Measurements from ENCODE around the gene DCAF15. TPM values are rescaled to one million over a fixed set of nuclear protein-coding genes. Genes with fewer than 3 reads are reported as not detected.
A peak's percentile ranks its signal among the peaks of the same experiment; 100 is the strongest.

The DCAF15 gene
- total RNA-seq, 1 donor from 2014 or later: 56.6 TPM

GRCh38 chr19:14006085-14006765 lies 53.9 kb downstream of the DCAF15 start, which contains the start of gene RFX1:
Gene RFX1, minus strand, starts transcription at chr19:14006320. Its CDS starts 12,477 bp downstream, at chr19:13993843.
- Mint-ChIP-seq H3K27me3 (ENCODE audit: low read depth) (no peaks in the 10 kb centered on the region), H3K4me1 (peaks cover 14% of the 10 kb centered on the region), H3K36me3 (no peaks in the 10 kb centered on the region), H3K27ac (peak within 1 kb of the TSS; percentile 99), H3K9me3 (no peaks in the 10 kb centered on the region), H3K4me3 (peak within 1 kb of the TSS; percentile 97)
- DNase-seq (ENCODE audit: low spot score in 2 of 2, unreplicated experiment in 2 of 2): peak; percentile 99 to 100
- no peak for TF ChIP-seq CTCF (IDR thresholded peaks at IDR 0.05; ENCODE audit: unreplicated experiment)

- DNase-seq (ENCODE audit: low spot score in 2 of 2, unreplicated experiment in 2 of 2): peak; percentile 84 to 93
- Mint-ChIP-seq H3K27me3 (ENCODE audit: low read depth) (no peaks in the 10 kb centered on the region), H3K9me3 (no peaks in the 10 kb centered on the region), H3K4me3 (peak overlapping the region; percentile 97), H3K27ac (peak overlapping the region; percentile 99), H3K4me1 (peaks cover 14% of the 10 kb centered on the region), H3K36me3 (no peaks in the 10 kb centered on the region)
- TF ChIP-seq CTCF (IDR thresholded peaks at IDR 0.05; ENCODE audit: unreplicated experiment): no peak
These were observed 54.7 kb downstream of the DCAF15 start for GRCh38 chr19:14006766-14007562.

Other genes starting within 250 kb of the DCAF15 start
- 27.6 to 29.0 TPM (median 28.7 TPM) in 3 replicates for gene MRI1, start 188.0 kb upstream of the DCAF15 start, total RNA-seq
- 68.9 to 79.1 TPM (median 74.9 TPM) in 3 replicates for gene C19orf53, start 178.1 kb upstream of the DCAF15 start, total RNA-seq
- 21.5 to 23.6 TPM (median 22.7 TPM) in 3 replicates for gene ZSWIM4, start 157.1 kb upstream of the DCAF15 start, total RNA-seq
- 4.9 to 8.6 TPM (median 8.2 TPM) in 3 replicates for gene NANOS3, start 75.4 kb upstream of the DCAF15 start, total RNA-seq
- 6.3 to 7.2 TPM (median 7.0 TPM) in 3 replicates for gene BRME1, start 46.4 kb upstream of the DCAF15 start, total RNA-seq
- 59.2 to 66.0 TPM (median 62.8 TPM) in 3 replicates for gene CC2D1A, start 46.3 kb upstream of the DCAF15 start, total RNA-seq
- 0.20 to 1.0 TPM (median 0.75 TPM) in 3 replicates for gene PODNL1, start 14.1 kb upstream of the DCAF15 start, total RNA-seq
- 20.6 to 21.6 TPM (median 21.2 TPM) in 3 replicates for gene RFX1, start 53.8 kb downstream of the DCAF15 start, total RNA-seq
- gene RLN3, start 75.6 kb downstream of the DCAF15 start, total RNA-seq: not detected in 3 replicates
- gene IL27RA, start 79.3 kb downstream of the DCAF15 start, total RNA-seq: 6.2 to 6.6 TPM (median 6.5 TPM) in 3 replicates
- 2.0 to 2.4 TPM (median 2.3 TPM) in 3 replicates for gene PALM3, start 109.6 kb downstream of the DCAF15 start, total RNA-seq
- gene MISP3, start 120.3 kb downstream of the DCAF15 start, total RNA-seq: 0.81 to 1.3 TPM (median 0.98 TPM) in 3 replicates
- 0.45 to 0.90 TPM (median 0.58 TPM) in 3 replicates for gene C19orf67, start 133.3 kb downstream of the DCAF15 start, total RNA-seq
- gene SAMD1, start 138.2 kb downstream of the DCAF15 start, total RNA-seq: 67.8 to 74.2 TPM (median 74.0 TPM) in 3 replicates
- 80.9 to 87.7 TPM (median 82.9 TPM) in 3 replicates for gene PRKACA, start 165.3 kb downstream of the DCAF15 start, total RNA-seq
- gene ASF1B, start 184.1 kb downstream of the DCAF15 start, total RNA-seq: 6.3 to 8.9 TPM (median 8.4 TPM) in 3 replicates